Mononuclear cell (primary cell): ENCODE data around the gene NBDY. TPM values are rescaled to one million over a fixed set of nuclear protein-coding genes. Genes with fewer than 3 reads are reported as not detected.

ENCODE experiments used
- H3K27me3 ChIP-seq: 2 replicates; pipeline ENCODE4 v1.6.0; 2011; ENCODE audit warnings: low read length, control low read depth; ENCODE audit not compliant: insufficient read depth
- H3K4me1 ChIP-seq: 2 replicates; pipeline ENCODE4 v1.5.1; 2011; ENCODE audit warnings: mild to moderate bottlenecking, low read length, control low read depth; ENCODE audit not compliant: insufficient read depth
- H3K4me3 ChIP-seq: 2 replicates; pipeline ENCODE4 v1.5.1; 2011; ENCODE audit warnings: mild to moderate bottlenecking, low read length, moderate library complexity
- H3K9me3 ChIP-seq: 2 replicates; pipeline ENCODE4 v1.5.1; 2011; ENCODE audit warnings: low read depth, mild to moderate bottlenecking, control low read depth, low read length
- total RNA-seq: library from RNA; depleted of rRNA; stranded (reverse); fragments of >200 nt; gene quantifications from one replicate; pipeline ENCODE4 v1.2.3, GENCODE V29; 2012

The NBDY gene
- total RNA-seq, 1 donor: 8.7 TPM

GRCh38 chrX:56789518-56790070 is 60.6 kb downstream of the NBDY start:
- peaks cover 40% of the 10 kb centered on the region for H3K4me1 ChIP-seq
- no peak overlapping the region for H3K4me3 ChIP-seq
- no peaks in the 10 kb centered on the region for H3K9me3 ChIP-seq
- H3K27me3 ChIP-seq: no peaks in the 10 kb centered on the region

GRCh38 chrX:56790778-56791177 is 61.7 kb downstream of the NBDY start:
- Histone ChIP-seq H3K4me3 (no peak overlapping the region), H3K9me3 (no peaks in the 10 kb centered on the region), H3K27me3 (no peaks in the 10 kb centered on the region), H3K4me1 (peaks cover 39% of the 10 kb centered on the region)

DNA sequence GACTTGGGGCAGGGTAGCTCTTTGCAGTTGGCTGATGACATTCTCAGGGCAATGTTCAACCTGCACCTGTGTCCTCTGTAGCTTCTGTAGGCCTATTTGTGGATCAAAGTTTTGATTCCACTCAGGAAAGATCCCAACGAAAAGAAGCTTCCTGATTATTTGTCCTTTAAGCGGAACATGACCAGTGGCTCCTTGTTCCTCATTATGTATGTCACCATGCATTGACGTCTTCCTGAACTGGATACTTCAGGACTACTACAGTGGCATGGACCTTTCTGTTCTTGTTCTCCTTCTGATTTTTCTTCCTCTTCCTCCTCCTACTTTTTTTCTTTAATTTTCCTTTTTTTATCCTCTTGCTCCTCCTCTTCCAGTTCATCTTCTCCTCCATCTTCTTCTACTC is 62.4 kb downstream of the NBDY start:
- H3K4me1 ChIP-seq: peaks cover 32% of the 10 kb centered on the region
- H3K4me3 ChIP-seq: no peak overlapping the region

DNA sequence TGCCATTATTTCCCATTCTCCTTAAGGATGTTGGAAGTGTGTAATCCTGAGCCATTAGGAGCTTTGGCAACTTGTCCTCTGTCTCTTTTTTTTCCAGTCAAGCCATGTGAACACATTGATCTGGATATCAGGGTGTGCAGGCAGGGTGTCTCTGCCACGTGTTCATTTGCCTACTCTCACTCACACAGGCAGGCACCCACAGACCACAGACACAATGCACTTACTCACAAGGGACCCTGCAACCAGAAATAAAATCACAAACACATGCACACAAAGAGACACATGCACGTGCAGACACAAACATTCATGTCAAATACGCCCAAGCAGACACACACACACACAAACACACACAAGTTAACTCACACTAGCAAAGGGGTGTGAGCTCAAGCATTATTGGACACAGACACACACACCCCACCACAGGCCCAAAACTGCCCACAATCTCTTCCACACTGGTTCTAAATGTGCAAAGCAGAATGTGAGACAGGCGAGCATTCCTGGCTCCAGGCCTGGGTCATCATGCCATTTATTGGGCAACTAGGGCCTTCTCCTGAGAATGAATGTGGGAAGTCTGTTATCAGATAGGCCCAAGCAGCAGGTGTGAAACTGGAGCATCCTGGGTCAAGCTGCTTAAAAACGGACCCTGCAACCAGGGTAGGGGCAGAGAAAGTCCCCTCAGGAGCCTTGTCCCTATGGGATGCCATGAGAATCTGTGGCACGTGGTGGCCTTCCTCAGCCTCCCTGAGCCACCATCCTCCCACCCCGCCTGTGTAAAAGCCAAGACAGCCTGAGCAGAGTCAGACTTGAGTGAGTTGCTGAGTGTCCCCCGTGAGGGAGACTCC is 63.4 kb downstream of the NBDY start:
- Histone ChIP-seq H3K4me1 (peaks cover 28% of the 10 kb centered on the region), H3K27me3 (no peaks in the 10 kb centered on the region), H3K9me3 (no peaks in the 10 kb centered on the region), H3K4me3 (no peak overlapping the region)

More for the DNA sequence above, 62.4 kb downstream of the NBDY start:
- Histone ChIP-seq H3K9me3 (no peaks in the 10 kb centered on the region), H3K27me3 (no peaks in the 10 kb centered on the region)

DNA sequence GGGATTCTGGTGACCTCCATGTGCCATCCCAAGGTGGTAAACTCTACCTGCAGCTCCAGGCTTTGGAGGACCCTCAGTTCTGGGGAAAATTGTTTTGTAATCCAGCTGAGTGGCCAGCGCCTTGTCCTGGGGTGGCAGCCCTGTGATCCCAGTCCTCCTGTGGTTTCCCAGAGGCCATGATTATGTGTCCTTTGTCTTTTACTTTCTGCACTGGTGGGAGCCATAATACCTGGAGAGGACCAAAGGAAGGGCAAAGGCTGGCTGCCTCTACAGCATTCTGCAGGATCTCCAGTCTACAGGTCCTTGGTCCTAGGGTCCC is 64.0 kb downstream of the NBDY start:
- peaks cover 28% of the 10 kb centered on the region for H3K4me1 ChIP-seq
- no peaks in the 10 kb centered on the region for H3K27me3 ChIP-seq
- no peaks in the 10 kb centered on the region for H3K9me3 ChIP-seq
- H3K4me3 ChIP-seq: no peak overlapping the region

DNA sequence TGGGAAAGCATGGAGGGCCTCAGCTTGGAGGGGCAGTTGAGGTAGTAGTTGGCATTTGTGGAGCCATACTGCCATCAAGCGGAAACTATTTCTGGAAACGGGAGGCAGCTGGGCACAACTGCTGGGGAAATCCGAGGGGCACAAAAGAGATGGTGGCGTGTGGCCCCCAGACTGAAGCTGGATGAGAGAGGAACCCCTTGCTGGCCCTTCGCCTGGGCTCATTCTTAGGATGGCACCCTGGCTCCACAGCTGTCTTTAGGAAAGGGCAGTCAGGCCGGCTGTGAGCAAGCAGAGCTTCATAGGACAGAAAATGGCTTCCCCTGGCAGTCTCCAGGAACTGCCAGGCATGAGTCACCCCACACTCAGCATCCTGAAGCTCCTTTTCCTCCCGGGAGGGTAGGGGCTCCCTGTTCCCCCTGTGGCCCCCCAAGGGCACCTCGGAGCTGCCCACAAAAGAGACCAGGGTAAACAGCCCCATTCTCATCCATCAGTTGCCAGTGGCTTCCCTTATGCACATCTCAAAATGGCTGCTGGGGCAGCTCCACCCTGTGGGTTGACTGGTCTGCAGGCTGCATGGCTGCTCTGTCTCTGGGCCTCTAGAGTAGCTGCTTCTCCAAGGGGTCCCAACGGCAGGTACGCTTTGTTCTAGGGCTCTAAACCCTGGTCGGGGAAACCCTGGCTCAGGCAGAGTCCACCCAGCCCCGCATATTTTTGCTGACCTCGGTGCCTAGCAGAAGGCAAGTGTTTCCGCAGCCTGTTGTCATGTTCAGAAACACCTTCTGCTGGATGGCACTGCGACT is 64.7 kb downstream of the NBDY start:
- H3K4me1 ChIP-seq: peaks cover 29% of the 10 kb centered on the region
- H3K4me3 ChIP-seq: no peak overlapping the region
- H3K27me3 ChIP-seq: no peaks in the 10 kb centered on the region
- H3K9me3 ChIP-seq: no peaks in the 10 kb centered on the region

GRCh38 chrX:56794404-56795230 is 65.6 kb downstream of the NBDY start:
- no peaks in the 10 kb centered on the region for H3K27me3 ChIP-seq
- H3K4me1 ChIP-seq: peaks cover 32% of the 10 kb centered on the region
- H3K9me3 ChIP-seq: no peaks in the 10 kb centered on the region
- H3K4me3 ChIP-seq: no peak overlapping the region

DNA sequence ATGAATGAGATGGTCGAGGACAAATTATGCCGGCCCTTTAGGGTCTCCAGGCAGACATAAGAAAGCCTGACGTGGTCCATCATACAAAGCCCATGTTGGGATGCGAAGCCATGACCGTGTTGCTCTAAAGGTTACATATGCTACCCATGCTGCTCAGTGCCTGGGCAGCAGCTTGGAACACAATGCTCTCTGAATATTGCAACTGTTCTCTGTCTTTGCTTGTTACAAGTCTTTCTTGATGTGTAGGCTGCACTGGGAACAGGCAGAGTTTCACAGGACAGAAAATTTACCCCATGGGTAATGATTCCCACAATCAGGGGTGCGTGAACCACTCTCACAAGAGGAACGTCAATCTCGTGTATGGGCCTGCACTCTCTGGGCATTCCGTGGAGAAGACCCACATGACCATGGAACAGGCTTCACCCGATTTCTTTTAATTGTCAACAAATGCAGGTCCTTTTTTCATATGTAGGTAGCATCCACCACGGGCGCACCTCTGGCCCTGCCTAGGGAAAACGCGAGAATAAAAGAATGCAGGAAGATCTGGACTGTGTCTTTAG is 66.3 kb downstream of the NBDY start:
- H3K27me3 ChIP-seq: no peaks in the 10 kb centered on the region
- no peaks in the 10 kb centered on the region for H3K9me3 ChIP-seq
- peaks cover 36% of the 10 kb centered on the region for H3K4me1 ChIP-seq
- H3K4me3 ChIP-seq: no peak overlapping the region

- Histone ChIP-seq H3K4me3 (no peak overlapping the region), H3K27me3 (no peaks in the 10 kb centered on the region), H3K9me3 (no peaks in the 10 kb centered on the region), H3K4me1 (peaks cover 41% of the 10 kb centered on the region)
Observed at GRCh38 chrX:56796641-56797395, 67.8 kb downstream of the NBDY start.

DNA sequence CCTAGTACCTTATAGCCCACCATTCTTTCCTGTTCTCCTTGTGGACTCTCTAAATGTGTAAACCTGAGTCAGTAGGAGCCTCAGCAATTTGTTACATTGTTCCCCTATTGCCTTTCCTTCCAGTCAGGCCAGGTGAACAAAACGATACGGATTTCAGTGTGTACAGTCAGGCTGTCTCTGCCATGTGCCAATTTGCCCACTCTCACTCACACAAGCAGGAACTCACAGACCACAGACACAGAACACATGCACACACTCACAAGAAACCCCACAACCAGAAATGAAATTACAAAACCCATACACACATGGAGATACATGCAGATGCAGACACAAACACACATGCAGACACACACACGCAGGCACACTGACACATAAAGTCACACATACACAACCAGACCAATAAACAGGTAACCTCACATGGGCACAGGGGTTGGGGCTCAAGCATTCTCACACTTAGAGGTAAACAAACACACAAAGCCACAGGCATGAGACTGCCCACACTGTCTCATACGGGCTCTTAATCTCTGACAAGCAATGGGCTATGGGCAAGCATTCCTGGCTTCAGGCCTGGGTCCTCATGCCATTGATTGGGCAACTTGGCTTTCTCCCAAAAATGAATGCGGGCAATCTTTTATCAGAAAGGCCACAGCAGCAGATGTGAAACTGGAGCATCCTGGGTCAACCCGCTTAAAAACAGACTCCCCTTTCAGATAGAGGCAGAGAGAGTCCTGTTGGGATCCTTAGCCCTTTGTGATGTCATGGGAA is 68.7 kb downstream of the NBDY start:
- H3K9me3 ChIP-seq: no peaks in the 10 kb centered on the region
- H3K27me3 ChIP-seq: no peaks in the 10 kb centered on the region
- H3K4me3 ChIP-seq: no peak overlapping the region
- peaks cover 34% of the 10 kb centered on the region for H3K4me1 ChIP-seq

DNA sequence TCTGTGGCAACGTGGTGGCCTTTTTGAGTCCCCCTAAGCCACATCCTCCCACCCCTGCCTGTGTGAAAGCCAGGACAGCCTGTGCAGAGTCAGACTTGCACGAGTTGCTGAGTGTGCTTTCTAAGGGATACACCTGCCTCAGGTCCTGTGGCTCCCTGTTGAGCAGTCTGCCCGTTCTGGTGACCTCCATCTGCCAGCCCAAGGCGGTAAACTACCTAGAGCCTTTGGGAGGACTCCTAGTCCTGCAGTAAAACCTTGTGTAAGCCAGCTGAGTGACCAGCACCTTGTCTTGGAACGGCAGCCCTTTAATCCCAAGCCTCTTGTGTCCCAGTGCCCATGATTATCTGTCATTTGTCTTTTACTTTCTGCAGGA is 69.3 kb downstream of the NBDY start:
- H3K9me3 ChIP-seq: no peaks in the 10 kb centered on the region
- no peak overlapping the region for H3K4me3 ChIP-seq
- peaks cover 38% of the 10 kb centered on the region for H3K4me1 ChIP-seq
- no peaks in the 10 kb centered on the region for H3K27me3 ChIP-seq

GRCh38 chrX:56798866-56799758 is 70.1 kb downstream of the NBDY start:
- Histone ChIP-seq H3K27me3 (no peaks in the 10 kb centered on the region), H3K4me3 (no peak overlapping the region), H3K4me1 (peaks cover 44% of the 10 kb centered on the region), H3K9me3 (no peaks in the 10 kb centered on the region)

DNA sequence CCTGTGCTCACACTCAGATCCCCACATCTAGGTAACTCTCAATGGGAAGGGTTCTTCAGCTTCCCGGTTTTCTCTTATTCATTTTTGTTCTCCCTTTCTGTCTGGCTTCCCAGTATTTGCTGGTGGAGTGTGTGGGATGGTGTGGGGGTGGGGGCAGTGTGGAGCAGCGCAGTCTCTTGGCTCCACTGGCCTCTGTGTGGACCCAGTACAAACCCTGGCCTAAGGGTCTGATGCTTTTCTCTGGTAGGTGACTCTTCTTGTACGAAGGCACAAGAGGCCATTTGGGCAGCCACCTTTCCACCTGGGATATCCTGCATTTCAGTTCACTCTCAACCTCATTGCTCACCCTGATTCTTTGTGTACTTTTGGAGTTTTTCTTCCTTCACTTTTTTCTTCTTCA is 71.3 kb downstream of the NBDY start:
- peaks cover 44% of the 10 kb centered on the region for H3K4me1 ChIP-seq
- H3K4me3 ChIP-seq: no peak overlapping the region
- H3K9me3 ChIP-seq: no peaks in the 10 kb centered on the region

More for the DNA sequence above, 71.3 kb downstream of the NBDY start:
- H3K27me3 ChIP-seq: no peaks in the 10 kb centered on the region
